Ovary (tissue), 9 donors: Measurements from ENCODE around the gene UEVLD. TPM values are rescaled to one million over a fixed set of nuclear protein-coding genes. Genes with fewer than 3 reads are reported as not detected.
"Not testable (repeated sequence)": the region's sequence is repeated elsewhere in the genome, so short reads cannot be mapped to it uniquely, and the experiment has no call there.

Experiments used
- DNase-seq, 5 donors: peaks; one replicate each; pipeline ENCODE4 v3.0.0-alpha.2; 2019 to 2020
- H3K27ac ChIP-seq, 2 donors: fragments of 200-600 bp; one replicate each; pipeline versions ENCODE4 v1.5.1 to v1.8.0; 2019 to 2022
- H3K27me3 ChIP-seq: fragments of 200-600 bp; one replicate; pipeline ENCODE4 v1.8.0; 2022
- H3K36me3 ChIP-seq: fragments of 200-600 bp; sonication (generic); one replicate; pipeline ENCODE4 v1.5.1; 2019
- H3K4me1 ChIP-seq: one replicate; pipeline ENCODE4 v1.8.1; 2013; ENCODE audit warnings: mild to moderate bottlenecking, moderate library complexity; ENCODE audit not compliant: insufficient read depth
- H3K4me3 ChIP-seq: fragments of 200-600 bp; sonication (generic); one replicate; pipeline ENCODE4 v1.5.1; 2017
- H3K9me3 ChIP-seq, 2 donors: fragments of 200-600 bp in 1 of 2; sonication (generic) in 1 of 2; one replicate each; pipeline versions ENCODE4 v1.5.1 to v1.8.1; 2013 to 2019; ENCODE audit warnings: mild to moderate bottlenecking in 1 of 2, moderate library complexity in 1 of 2
- EP300 ChIP-seq: sonication (generic); formaldehyde crosslinking; IDR thresholded peaks from one replicate; pipeline ENCODE4 v1.6.1; 2017; ENCODE audit warnings: antibody characterized with exemption
- POLR2A ChIP-seq: fragments of 450-650 bp; IDR thresholded peaks from one replicate; pipeline ENCODE4 v1.6.1; 2017; ENCODE audit warnings: antibody characterized with exemption, mild to moderate bottlenecking, moderate library complexity
- WGBS, 3 donors: extraction: QIAGEN DNeasy Blood & Tissue Kit in 1 of 3; methylation state at CpG; one replicate each; pipeline versions ENCODE4 v1.1.5 to v1.1.7; 2013 to 2017; 5-methylcytosine and 5-hydroxymethylcytosine counted together
- intact Hi-C, 4 donors: fragments of 100-400 bp; cut with DNase I; formaldehyde crosslinking; loops; one replicate each; pipeline versions ENCODE4 v1.11.0 to v1.15.1; 2022 to 2023
- polyA plus RNA-seq, 2 donors: library from polyadenylated mRNA; stranded (reverse); fragments of 200-250 nt in 1 of 2; fragments of 350-450 nt in 1 of 2; fragmentation: Illumina TruSeq in 1 of 2; extraction: RNeasy Lipid Tissue Mini Kit (QIAGEN cat#74804) in 1 of 2; gene quantifications; one replicate each; pipeline ENCODE4 v1.2.3, GENCODE V29; 2013 to 2014
- total RNA-seq, 7 donors: library from RNA; depleted of rRNA in 2 of 7; stranded (reverse); fragments of >200 nt in 2 of 7; fragmentation: NEBNext Ultra II Directional in 3 of 7; extraction: Animal tissue kit (Norgen Biotek cat#: 25700) in 3 of 7; gene quantifications; one replicate each; pipeline versions ENCODE4 v1.1.0 to v1.2.4, GENCODE V29; 2016 to 2023
- TF ChIP-seq, protein P1 (sequence below), 3 donors: fragments of 450-650 bp in 2 of 3; fragments of 200-600 bp in 1 of 3; IDR thresholded peaks; one replicate each; pipeline versions ENCODE4 v1.5.1 to v1.8.0; 2016 to 2022; ENCODE audit warnings: antibody characterized with exemption in 3 of 3, mild to moderate bottlenecking in 1 of 3
- donor health status: DM: no; HTN: no; CAD: no; lungs with moderate emphysema.
- donor health status: DM: no; HTN: no; CAD: no.
- donor health status: Bipolar disorder and iron deficiency.
- donor health status: DM: yes; HTN: yes; CAD: no.
- donor health status: DM: no; HTN: no; CAD: no.
- donor health status: DM: yes; HTN: yes; CAD: no.

Gene UEVLD
- total and polyA plus RNA-seq, 9 donors: 7.0 to 22.9 (median 16.7) TPM

DNA sequence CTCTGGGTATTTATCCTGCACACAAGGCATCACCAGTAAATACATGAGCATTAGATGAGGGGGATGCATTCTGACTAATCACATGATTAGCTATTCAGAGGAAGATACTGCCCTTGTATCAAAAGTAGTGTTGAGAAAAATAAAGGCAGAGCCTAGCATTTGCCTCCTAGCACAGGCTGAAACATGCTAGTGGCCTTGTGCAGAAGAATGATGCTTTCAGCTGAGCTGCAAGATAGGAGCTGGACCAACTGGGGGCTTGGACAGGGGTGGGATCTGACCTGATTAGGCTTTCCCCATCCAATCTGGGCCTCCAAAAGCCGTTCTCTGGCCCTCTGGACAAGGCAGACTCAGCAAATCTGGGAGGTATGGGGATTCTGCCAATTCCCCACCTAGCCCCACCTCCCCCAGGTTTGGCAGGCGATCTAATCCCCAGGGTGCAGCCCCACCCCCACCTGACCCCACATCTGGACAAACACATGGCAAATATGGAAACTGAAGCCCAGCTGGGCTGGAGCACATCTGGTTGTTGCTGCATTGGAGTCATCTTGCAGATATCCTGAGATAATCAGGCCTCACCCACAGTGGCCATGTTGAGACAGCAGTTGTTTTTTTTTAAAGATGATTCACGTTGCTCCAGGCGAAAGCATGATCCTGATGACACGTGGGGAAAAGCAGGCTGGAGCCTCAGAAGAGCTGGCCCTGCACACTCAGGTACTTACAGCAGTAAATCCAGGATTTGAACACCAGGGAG lies 6.6 kb upstream of the UEVLD start:
- no peak overlapping the region for H3K27ac ChIP-seq
- no peak for TF ChIP-seq EP300
- TF ChIP-seq, protein P1, sequence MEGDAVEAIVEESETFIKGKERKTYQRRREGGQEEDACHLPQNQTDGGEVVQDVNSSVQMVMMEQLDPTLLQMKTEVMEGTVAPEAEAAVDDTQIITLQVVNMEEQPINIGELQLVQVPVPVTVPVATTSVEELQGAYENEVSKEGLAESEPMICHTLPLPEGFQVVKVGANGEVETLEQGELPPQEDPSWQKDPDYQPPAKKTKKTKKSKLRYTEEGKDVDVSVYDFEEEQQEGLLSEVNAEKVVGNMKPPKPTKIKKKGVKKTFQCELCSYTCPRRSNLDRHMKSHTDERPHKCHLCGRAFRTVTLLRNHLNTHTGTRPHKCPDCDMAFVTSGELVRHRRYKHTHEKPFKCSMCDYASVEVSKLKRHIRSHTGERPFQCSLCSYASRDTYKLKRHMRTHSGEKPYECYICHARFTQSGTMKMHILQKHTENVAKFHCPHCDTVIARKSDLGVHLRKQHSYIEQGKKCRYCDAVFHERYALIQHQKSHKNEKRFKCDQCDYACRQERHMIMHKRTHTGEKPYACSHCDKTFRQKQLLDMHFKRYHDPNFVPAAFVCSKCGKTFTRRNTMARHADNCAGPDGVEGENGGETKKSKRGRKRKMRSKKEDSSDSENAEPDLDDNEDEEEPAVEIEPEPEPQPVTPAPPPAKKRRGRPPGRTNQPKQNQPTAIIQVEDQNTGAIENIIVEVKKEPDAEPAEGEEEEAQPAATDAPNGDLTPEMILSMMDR (IDR thresholded peaks at IDR 0.05): no peak
- no peak for TF ChIP-seq POLR2A
- H3K9me3 ChIP-seq: no peaks in the 10 kb centered on the region

DNA sequence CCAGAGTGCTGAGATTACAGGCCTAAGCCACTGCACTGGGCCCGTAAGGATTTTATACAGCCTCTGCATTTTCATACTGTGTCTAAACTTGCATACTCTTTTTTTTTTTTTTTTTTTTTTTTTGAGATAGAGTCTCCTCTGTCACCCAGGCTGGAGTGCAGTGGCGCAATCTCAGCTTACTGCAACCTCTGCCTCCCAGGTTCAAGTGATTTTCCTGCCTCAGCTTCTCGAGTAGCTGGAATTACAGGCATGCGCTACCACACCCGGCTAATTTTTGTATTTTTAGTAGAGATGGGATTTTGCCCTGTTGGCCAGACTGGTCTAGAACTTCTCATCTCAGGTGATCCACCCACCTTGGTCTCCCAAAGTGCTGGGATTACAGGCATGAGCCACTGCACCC lies 5.6 kb upstream of the UEVLD start:
- H3K36me3 ChIP-seq, DNase-seq, H3K27ac ChIP-seq, H3K27me3 ChIP-seq, intact Hi-C loops, H3K4me1 ChIP-seq, H3K9me3 ChIP-seq, H3K4me3 ChIP-seq: not testable (repeated sequence)
- WGBS, 3 donors: 81 to 93% (median 86%) methylated on average over 5 of the region's 5 CpGs

More for the DNA sequence above, 6.6 kb upstream of the UEVLD start:
- Histone ChIP-seq H3K4me1 (no peaks in the 10 kb centered on the region), H3K4me3 (no peak overlapping the region), H3K36me3 (no peaks in the 10 kb centered on the region), H3K27me3 (no peaks in the 10 kb centered on the region)
- 37 to 43% (median 39%) methylated on average over 5 of the region's 5 CpGs for whole genome bisulfite sequencing, 3 donors
- DNase-seq: no peak
- intact Hi-C loops: loop anchor here in 1 of 4 donors (5.0 kb wide), 1 partner anchor 37 kb away; the partner anchor contains the start of gene SPTY2D1

DNA sequence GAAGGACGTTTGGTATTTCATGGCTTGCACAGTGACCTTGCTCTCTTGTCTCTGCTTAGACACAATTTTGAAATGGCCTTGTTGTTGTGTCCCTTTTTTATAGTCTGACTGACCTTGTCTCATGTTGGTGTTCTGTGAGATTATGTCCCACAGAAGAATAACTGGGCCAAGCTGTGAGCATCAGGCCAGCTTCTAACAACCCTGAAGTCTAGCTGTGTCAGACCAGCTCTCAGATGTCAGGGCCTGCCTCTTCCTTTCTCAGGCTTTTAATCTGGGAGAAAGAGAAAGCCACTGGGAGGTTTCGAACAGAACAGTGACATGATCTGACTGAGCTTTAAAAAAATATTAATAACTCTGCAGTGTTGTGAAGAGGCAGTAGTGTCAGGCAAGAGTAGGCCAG lies 2.0 kb upstream of the UEVLD start:
- Histone ChIP-seq H3K4me3 (no peak overlapping the region), H3K36me3 (no peaks in the 10 kb centered on the region), H3K27ac (no peak overlapping the region), H3K27me3 (no peaks in the 10 kb centered on the region), H3K9me3 (no peaks in the 10 kb centered on the region), H3K4me1 (peaks cover 6% of the 10 kb centered on the region)
- intact Hi-C loops: no loop called here
- WGBS, 3 donors: 28 to 39% (median 38%) methylated on average over 2 of the region's 2 CpGs
- TF ChIP-seq POLR2A: no peak
- TF ChIP-seq, protein P1 (IDR thresholded peaks at IDR 0.05): no peak
- TF ChIP-seq EP300: no peak
- DNase-seq: no peak

DNA sequence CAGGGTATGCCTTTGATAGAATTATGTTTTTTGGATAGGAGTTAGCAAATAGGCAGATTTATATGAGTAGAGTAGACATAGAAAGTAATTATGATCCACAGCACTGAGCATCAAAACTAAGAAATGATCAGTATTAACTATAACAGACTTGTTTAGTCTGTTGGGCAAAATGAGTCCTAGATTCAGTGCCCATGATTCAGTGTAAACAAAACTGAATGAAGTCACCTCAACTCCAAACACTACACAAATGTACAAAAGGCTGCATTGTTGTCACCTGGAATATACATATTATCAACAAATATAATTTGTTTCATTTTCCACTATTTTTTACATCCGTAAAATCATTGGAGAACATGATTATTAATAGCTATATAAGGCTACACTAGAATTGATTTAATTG lies 6.7 kb downstream of the UEVLD start:
- WGBS, 3 donors: 87 to 92% (median 90%) methylated on average over 1 of the region's 1 CpG
- DNase-seq: no peak
- H3K36me3 ChIP-seq: no peaks in the 10 kb centered on the region
- no peak overlapping the region for H3K27ac ChIP-seq
- no peak overlapping the region for H3K4me3 ChIP-seq
- intact Hi-C loops: no loop called here
- TF ChIP-seq POLR2A (no peak), EP300 (no peak)
- TF ChIP-seq, protein P1 (IDR thresholded peaks at IDR 0.05): no peak
- H3K27me3 ChIP-seq: no peaks in the 10 kb centered on the region
- no peaks in the 10 kb centered on the region for H3K9me3 ChIP-seq
- no peaks in the 10 kb centered on the region for H3K4me1 ChIP-seq

DNA sequence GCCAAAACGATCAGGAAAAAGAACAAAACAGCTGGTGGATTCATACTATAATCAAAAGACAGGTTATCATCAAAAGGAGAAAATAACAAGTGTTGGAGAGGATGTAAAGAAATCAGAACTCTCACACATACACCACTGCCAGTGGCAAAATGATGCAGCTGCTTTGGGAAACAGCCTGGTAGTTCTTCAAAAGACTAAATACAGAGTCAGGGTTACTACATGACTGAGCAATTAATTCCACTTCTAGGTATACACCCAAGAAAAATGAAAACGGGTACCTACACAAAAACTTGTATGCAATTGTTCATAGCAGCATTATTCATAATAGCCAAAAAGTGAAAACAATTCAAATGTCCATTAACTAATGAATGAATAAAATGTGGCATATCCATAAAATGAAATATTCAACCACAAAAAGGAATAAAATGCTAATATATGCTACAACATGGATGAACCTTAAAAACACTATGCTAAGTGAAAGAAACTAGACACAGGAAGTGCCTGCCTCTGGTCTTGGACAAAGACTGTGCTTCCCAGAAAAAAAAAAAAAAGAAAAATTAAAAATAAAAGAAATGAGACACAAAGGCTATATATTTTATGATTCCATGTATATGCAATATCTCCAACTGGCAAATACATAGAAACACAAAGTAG lies 8.3 kb downstream of the UEVLD start:
- intact Hi-C loops: no loop called here
- no peak overlapping the region for H3K27ac ChIP-seq
- no peak for DNase-seq
- H3K27me3 ChIP-seq: no peaks in the 10 kb centered on the region
- H3K4me3 ChIP-seq: no peak overlapping the region
- TF ChIP-seq EP300 (no peak), POLR2A (no peak)
- H3K36me3 ChIP-seq: no peaks in the 10 kb centered on the region
- no peaks in the 10 kb centered on the region for H3K4me1 ChIP-seq
- H3K9me3 ChIP-seq: no peaks in the 10 kb centered on the region
- WGBS, 3 donors: 36 to 57% (median 41%) methylated on average over 2 of the region's 2 CpGs
